ENCODE data around the gene RPL38.

RPL38 gene

DNA sequence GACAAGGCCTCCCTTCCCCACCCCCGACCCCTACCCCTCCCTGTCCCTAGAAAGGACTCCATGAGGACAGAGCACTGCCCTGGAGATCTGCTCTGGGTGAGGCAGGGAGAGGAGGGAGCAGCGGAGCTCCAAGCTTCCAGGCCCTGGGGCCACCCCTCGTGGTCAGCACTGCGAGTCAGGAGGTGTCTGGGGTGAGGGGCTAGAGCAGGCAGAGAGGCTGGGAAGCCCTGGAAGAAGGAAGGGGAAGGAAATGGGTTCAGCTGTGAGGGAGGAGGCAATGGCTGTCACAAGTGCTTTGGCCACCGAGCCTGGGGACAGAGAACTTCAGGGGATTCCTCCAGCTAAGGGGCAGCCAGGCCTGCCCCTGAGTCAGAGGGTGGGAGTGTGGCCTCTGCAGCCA, 42.4 kb downstream of the RPL38 start:
- no peak overlapping the region for H3K4me3 ChIP-seq (ENCODE audit: low read length)
- TF ChIP-seq, protein P1, sequence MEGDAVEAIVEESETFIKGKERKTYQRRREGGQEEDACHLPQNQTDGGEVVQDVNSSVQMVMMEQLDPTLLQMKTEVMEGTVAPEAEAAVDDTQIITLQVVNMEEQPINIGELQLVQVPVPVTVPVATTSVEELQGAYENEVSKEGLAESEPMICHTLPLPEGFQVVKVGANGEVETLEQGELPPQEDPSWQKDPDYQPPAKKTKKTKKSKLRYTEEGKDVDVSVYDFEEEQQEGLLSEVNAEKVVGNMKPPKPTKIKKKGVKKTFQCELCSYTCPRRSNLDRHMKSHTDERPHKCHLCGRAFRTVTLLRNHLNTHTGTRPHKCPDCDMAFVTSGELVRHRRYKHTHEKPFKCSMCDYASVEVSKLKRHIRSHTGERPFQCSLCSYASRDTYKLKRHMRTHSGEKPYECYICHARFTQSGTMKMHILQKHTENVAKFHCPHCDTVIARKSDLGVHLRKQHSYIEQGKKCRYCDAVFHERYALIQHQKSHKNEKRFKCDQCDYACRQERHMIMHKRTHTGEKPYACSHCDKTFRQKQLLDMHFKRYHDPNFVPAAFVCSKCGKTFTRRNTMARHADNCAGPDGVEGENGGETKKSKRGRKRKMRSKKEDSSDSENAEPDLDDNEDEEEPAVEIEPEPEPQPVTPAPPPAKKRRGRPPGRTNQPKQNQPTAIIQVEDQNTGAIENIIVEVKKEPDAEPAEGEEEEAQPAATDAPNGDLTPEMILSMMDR (IDR thresholded peaks at IDR 0.05; ENCODE audit: insufficient read depth, low read depth, low read length, missing control alignments): no peak
- DNase-seq (ENCODE audit: low read depth): no peak

GRCh38 chr17:74249590-74250270, 46.3 kb downstream of the RPL38 start:
- no peak for DNase-seq (ENCODE audit: low read depth)

GRCh38 chr17:74250324-74250995, 47.0 kb downstream of the RPL38 start:
- no peak overlapping the region for H3K4me3 ChIP-seq (ENCODE audit: low read length)
- TF ChIP-seq, protein P1 (IDR thresholded peaks at IDR 0.05; ENCODE audit: insufficient read depth, low read depth, low read length, missing control alignments): no peak
- no peak for DNase-seq (ENCODE audit: low read depth)

More at GRCh38 chr17:74249590-74250270, 46.3 kb downstream of the RPL38 start:
- TF ChIP-seq, protein P1 (IDR thresholded peaks at IDR 0.05; ENCODE audit: insufficient read depth, low read depth, low read length, missing control alignments): no peak
- no peak overlapping the region for H3K4me3 ChIP-seq (ENCODE audit: low read length)

DNA sequence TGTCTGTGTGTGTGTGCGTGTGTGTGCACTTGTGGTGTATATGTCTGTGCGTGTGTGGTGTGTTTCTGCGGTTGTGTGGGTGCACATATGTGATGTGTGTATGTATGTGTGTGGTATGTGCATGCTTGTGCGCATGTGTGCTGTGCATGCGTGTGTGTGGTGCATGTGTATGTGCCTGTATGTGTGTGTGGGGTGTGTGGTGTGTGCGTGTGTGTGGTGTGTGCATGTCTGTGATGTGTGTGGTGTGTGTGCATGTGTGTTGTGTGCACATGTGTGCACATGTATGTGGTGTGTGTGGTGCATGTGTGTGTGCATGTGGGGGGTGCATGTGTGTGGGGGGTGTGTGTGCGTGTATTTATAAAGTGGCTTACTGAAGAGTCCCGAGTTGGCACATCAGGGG, 47.6 kb downstream of the RPL38 start:
- H3K4me3 ChIP-seq (ENCODE audit: low read length): no peak overlapping the region
- DNase-seq (ENCODE audit: low read depth): no peak
- TF ChIP-seq, protein P1 (IDR thresholded peaks at IDR 0.05; ENCODE audit: insufficient read depth, low read depth, low read length, missing control alignments): no peak

GRCh38 chr17:74251569-74251968, 48.1 kb downstream of the RPL38 start:
- no peak for DNase-seq (ENCODE audit: low read depth)
- H3K4me3 ChIP-seq (ENCODE audit: low read length): no peak overlapping the region
- TF ChIP-seq, protein P1 (IDR thresholded peaks at IDR 0.05; ENCODE audit: insufficient read depth, low read depth, low read length, missing control alignments): no peak

DNA sequence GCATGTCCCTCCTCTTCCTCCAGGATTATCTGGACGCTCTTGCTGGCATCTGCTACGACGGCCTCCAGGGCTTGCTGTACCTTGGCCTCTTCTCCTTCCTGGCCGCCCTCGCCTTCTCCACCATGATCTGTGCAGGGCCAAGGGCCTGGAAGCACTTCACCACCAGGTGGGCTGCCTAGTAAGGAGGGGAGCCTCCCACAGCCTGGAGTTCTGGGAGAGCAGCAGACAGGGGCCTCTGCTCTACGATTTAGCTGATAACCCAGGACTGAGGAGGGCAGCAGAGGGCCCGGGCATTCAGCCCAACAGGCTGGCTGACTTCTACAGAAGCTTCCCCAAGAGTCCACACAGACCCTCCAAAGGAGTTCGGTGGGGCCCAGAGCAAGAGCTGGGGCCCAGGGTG, 48.7 kb downstream of the RPL38 start:
- H3K4me3 ChIP-seq (ENCODE audit: low read length): no peak overlapping the region
- TF ChIP-seq, protein P1 (IDR thresholded peaks at IDR 0.05; ENCODE audit: insufficient read depth, low read depth, low read length, missing control alignments): no peak
- no peak for DNase-seq (ENCODE audit: low read depth)

All from epithelial cell of esophagus (primary cell).